ENCODE data around the gene UTP25.
"Not testable (repeated sequence)": the region's sequence is repeated elsewhere in the genome, so short reads cannot be mapped to it uniquely, and the experiment has no call there.

Gene UTP25

GRCh38 chr1:209889077-209889418, 61.3 kb downstream of the UTP25 start:
- Histone ChIP-seq H3K27me3 (ENCODE audit: control insufficient read depth, insufficient read depth, low read length) (no peaks in the 10 kb centered on the region), H3K9me3 (replicated peaks; ENCODE audit: low read length) (no peaks in the 10 kb centered on the region), H3K36me3 (ENCODE audit: insufficient read depth, low read length) (no peaks in the 10 kb centered on the region), H3K4me3 (ENCODE audit: low read length) (no peak overlapping the region), H3K9ac (ENCODE audit: low read depth, low read length) (no peak overlapping the region), H3K4me1 (ENCODE audit: control insufficient read depth, insufficient read depth, low read length) (peaks cover 40% of the 10 kb centered on the region), H3K4me2 (ENCODE audit: low read length) (no peak overlapping the region)

- peak overlapping the region; percentile 30 for H3K9ac ChIP-seq (ENCODE audit: low read depth, low read length)
- H3K4me1 ChIP-seq (ENCODE audit: control insufficient read depth, insufficient read depth, low read length) = peaks cover 39% of the 10 kb centered on the region
Measured at GRCh38 chr1:209890641-209891330, 63.0 kb downstream of the UTP25 start.

GRCh38 chr1:209893751-209894150, 66.0 kb downstream of the UTP25 start:
- H3K4me3 ChIP-seq (ENCODE audit: low read length) = no peak overlapping the region
- H3K4me1 ChIP-seq (ENCODE audit: control insufficient read depth, insufficient read depth, low read length) = peaks cover 43% of the 10 kb centered on the region
- no peaks in the 10 kb centered on the region for H3K36me3 ChIP-seq (ENCODE audit: insufficient read depth, low read length)
- no peaks in the 10 kb centered on the region for H3K27me3 ChIP-seq (ENCODE audit: control insufficient read depth, insufficient read depth, low read length)
- H3K9ac ChIP-seq (ENCODE audit: low read depth, low read length) = no peak overlapping the region
- H3K4me2 ChIP-seq (ENCODE audit: low read length) = no peak overlapping the region
- H3K9me3 ChIP-seq (replicated peaks; ENCODE audit: low read length) = no peaks in the 10 kb centered on the region

More at GRCh38 chr1:209890641-209891330, 63.0 kb downstream of the UTP25 start:
- Histone ChIP-seq H3K36me3 (ENCODE audit: insufficient read depth, low read length) (no peaks in the 10 kb centered on the region), H3K9me3 (replicated peaks; ENCODE audit: low read length) (no peaks in the 10 kb centered on the region), H3K4me2 (ENCODE audit: low read length) (peak overlapping the region; percentile 35), H3K27me3 (ENCODE audit: control insufficient read depth, insufficient read depth, low read length) (no peaks in the 10 kb centered on the region), H3K4me3 (ENCODE audit: low read length) (no peak overlapping the region)

GRCh38 chr1:209895709-209896108, 67.9 kb downstream of the UTP25 start:
- Histone ChIP-seq H3K4me3 (ENCODE audit: low read length) (peak overlapping the region; percentile 22), H3K4me1 (ENCODE audit: control insufficient read depth, insufficient read depth, low read length) (peaks cover 44% of the 10 kb centered on the region), H3K9ac (ENCODE audit: low read depth, low read length) (peak overlapping the region; percentile 59), H3K36me3 (ENCODE audit: insufficient read depth, low read length) (no peaks in the 10 kb centered on the region), H3K4me2 (ENCODE audit: low read length) (peak overlapping the region; percentile 53), H3K27me3 (ENCODE audit: control insufficient read depth, insufficient read depth, low read length) (no peaks in the 10 kb centered on the region), H3K9me3 (replicated peaks; ENCODE audit: low read length) (no peaks in the 10 kb centered on the region)

- peaks cover 44% of the 10 kb centered on the region for H3K4me1 ChIP-seq (ENCODE audit: control insufficient read depth, insufficient read depth, low read length)
- no peaks in the 10 kb centered on the region for H3K36me3 ChIP-seq (ENCODE audit: insufficient read depth, low read length)
- H3K9me3 ChIP-seq (replicated peaks; ENCODE audit: low read length) = no peaks in the 10 kb centered on the region
- no peaks in the 10 kb centered on the region for H3K27me3 ChIP-seq (ENCODE audit: control insufficient read depth, insufficient read depth, low read length)
- peak overlapping the region; percentile 22 for H3K4me3 ChIP-seq (ENCODE audit: low read length)
- H3K9ac ChIP-seq (ENCODE audit: low read depth, low read length) = peak overlapping the region; percentile 36
- peak overlapping the region; percentile 53 for H3K4me2 ChIP-seq (ENCODE audit: low read length)
Measured at GRCh38 chr1:209896346-209896745, 68.6 kb downstream of the UTP25 start.

GRCh38 chr1:209898271-209898670, 70.5 kb downstream of the UTP25 start:
- H3K9me3 ChIP-seq (replicated peaks; ENCODE audit: low read length); H3K4me2 ChIP-seq (ENCODE audit: low read length); H3K4me3 ChIP-seq (ENCODE audit: low read length); H3K9ac ChIP-seq (ENCODE audit: low read depth, low read length); H3K36me3 ChIP-seq (ENCODE audit: insufficient read depth, low read length); H3K27me3 ChIP-seq (ENCODE audit: control insufficient read depth, insufficient read depth, low read length): not testable (repeated sequence)
- H3K4me1 ChIP-seq (ENCODE audit: control insufficient read depth, insufficient read depth, low read length) = peaks cover 42% of the 10 kb centered on the region

- H3K9ac ChIP-seq (ENCODE audit: low read depth, low read length); H3K4me3 ChIP-seq (ENCODE audit: low read length); H3K36me3 ChIP-seq (ENCODE audit: insufficient read depth, low read length); H3K9me3 ChIP-seq (replicated peaks; ENCODE audit: low read length); H3K4me2 ChIP-seq (ENCODE audit: low read length); H3K27me3 ChIP-seq (ENCODE audit: control insufficient read depth, insufficient read depth, low read length): not testable (repeated sequence)
- peaks cover 42% of the 10 kb centered on the region for H3K4me1 ChIP-seq (ENCODE audit: control insufficient read depth, insufficient read depth, low read length)
Measured at GRCh38 chr1:209898851-209899250, 71.1 kb downstream of the UTP25 start.

GRCh38 chr1:209899948-209900347, 72.2 kb downstream of the UTP25 start:
- Histone ChIP-seq H3K4me1 (ENCODE audit: control insufficient read depth, insufficient read depth, low read length) (peaks cover 37% of the 10 kb centered on the region), H3K4me3 (ENCODE audit: low read length) (no peak overlapping the region), H3K9me3 (replicated peaks; ENCODE audit: low read length) (no peaks in the 10 kb centered on the region), H3K4me2 (ENCODE audit: low read length) (no peak overlapping the region), H3K27me3 (ENCODE audit: control insufficient read depth, insufficient read depth, low read length) (no peaks in the 10 kb centered on the region), H3K36me3 (ENCODE audit: insufficient read depth, low read length) (no peaks in the 10 kb centered on the region), H3K9ac (ENCODE audit: low read depth, low read length) (no peak overlapping the region)

GRCh38 chr1:209900734-209901133, 73.0 kb downstream of the UTP25 start:
- Histone ChIP-seq H3K4me1 (ENCODE audit: control insufficient read depth, insufficient read depth, low read length) (peaks cover 29% of the 10 kb centered on the region), H3K9me3 (replicated peaks; ENCODE audit: low read length) (no peaks in the 10 kb centered on the region), H3K4me2 (ENCODE audit: low read length) (peak overlapping the region; percentile 0), H3K9ac (ENCODE audit: low read depth, low read length) (no peak overlapping the region), H3K27me3 (ENCODE audit: control insufficient read depth, insufficient read depth, low read length) (no peaks in the 10 kb centered on the region), H3K36me3 (ENCODE audit: insufficient read depth, low read length) (no peaks in the 10 kb centered on the region), H3K4me3 (ENCODE audit: low read length) (no peak overlapping the region)

- Histone ChIP-seq H3K9ac (ENCODE audit: low read depth, low read length) (no peak overlapping the region), H3K9me3 (replicated peaks; ENCODE audit: low read length) (no peaks in the 10 kb centered on the region), H3K4me2 (ENCODE audit: low read length) (no peak overlapping the region), H3K36me3 (ENCODE audit: insufficient read depth, low read length) (no peaks in the 10 kb centered on the region), H3K4me1 (ENCODE audit: control insufficient read depth, insufficient read depth, low read length) (peaks cover 24% of the 10 kb centered on the region), H3K4me3 (ENCODE audit: low read length) (no peak overlapping the region), H3K27me3 (ENCODE audit: control insufficient read depth, insufficient read depth, low read length) (no peaks in the 10 kb centered on the region)
Measured at GRCh38 chr1:209901211-209901610, 73.4 kb downstream of the UTP25 start.

GRCh38 chr1:209904774-209905173, 77.0 kb downstream of the UTP25 start:
- not testable (repeated sequence) for H3K4me3 ChIP-seq (ENCODE audit: low read length); H3K9me3 ChIP-seq (replicated peaks; ENCODE audit: low read length); H3K36me3 ChIP-seq (ENCODE audit: insufficient read depth, low read length)

More at GRCh38 chr1:209904774-209905173, 77.0 kb downstream of the UTP25 start:
- peaks cover 15% of the 10 kb centered on the region for H3K4me1 ChIP-seq (ENCODE audit: control insufficient read depth, insufficient read depth, low read length)
- H3K4me2 ChIP-seq (ENCODE audit: low read length); H3K9ac ChIP-seq (ENCODE audit: low read depth, low read length); H3K27me3 ChIP-seq (ENCODE audit: control insufficient read depth, insufficient read depth, low read length): not testable (repeated sequence)
